Activated CD8-positive, alpha-beta memory T cell treated with anti-CD3 and anti-CD28 coated beads, Interleukin-2, amount 50 U/mL, for 24 hours (primary cell): ENCODE results near the gene DPP3.
"Not testable (repeated sequence)": the region's sequence is repeated elsewhere in the genome, so short reads cannot be mapped to it uniquely, and the experiment has no call there.

Experiments used
- DNase-seq: peaks from one replicate; pipeline ENCODE4 v3.0.0-alpha.2; 2020; ENCODE audit errors: extremely low read depth

Gene DPP3

DNA sequence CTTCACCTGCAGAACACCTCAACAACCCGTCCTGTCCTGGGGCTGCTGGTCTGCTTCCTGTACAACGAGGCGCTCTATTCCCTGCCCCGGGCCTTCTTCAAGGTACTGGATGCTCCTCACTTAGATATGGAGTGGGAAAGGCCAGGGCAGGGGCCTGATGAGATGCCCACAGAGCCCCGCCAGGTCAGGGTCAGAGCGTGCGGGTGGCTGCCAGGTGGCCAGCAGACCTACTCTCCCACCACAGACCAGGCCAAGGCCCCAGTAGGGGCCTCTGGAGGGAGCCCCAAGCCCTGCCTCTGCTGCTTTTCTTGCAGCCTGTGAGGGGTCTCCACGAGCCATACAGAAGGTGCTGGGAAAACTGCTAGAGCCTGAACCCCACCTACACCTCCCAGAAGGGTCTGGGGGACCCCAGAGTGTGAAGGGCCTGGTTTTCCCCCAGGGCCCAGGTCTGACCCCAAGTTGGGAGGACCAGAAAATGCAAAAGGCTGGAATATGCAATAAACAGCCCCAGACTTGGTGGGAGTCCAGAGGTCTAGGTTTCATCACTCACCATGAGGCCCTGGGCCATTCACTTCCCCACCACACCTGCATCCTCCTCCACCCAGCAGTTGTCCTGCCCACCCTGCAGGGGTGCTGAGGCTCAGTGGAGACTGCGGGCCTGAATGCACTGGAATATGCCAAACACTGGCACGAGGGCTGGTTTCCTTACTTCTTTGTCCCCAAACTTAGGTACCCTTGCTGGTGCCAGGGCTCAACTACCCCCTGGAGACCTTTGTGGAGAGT lies 50.9 kb downstream of the DPP3 start:
- DNase-seq, result no peak

DNA sequence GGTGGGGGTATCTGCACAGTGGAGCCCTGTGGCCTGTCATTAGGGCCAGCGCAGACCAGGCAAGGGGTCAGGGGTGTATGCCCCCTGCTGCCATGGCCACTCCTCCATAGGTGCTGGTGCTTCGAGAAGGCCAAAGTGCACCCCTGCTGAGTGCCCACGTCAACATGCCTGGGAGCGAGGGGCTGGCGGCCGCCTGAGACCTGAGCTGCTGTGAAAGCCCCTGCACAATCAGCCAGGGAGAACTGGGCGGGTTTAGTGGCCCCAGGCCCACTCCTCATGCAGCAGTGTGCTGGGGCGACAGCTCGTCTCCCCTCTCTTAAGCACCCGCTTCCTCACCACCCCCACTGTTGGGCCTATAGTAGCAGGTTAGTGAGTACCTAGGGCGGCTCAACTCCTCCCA lies 51.6 kb downstream of the DPP3 start:
- DNase-seq, result no peak

DNA sequence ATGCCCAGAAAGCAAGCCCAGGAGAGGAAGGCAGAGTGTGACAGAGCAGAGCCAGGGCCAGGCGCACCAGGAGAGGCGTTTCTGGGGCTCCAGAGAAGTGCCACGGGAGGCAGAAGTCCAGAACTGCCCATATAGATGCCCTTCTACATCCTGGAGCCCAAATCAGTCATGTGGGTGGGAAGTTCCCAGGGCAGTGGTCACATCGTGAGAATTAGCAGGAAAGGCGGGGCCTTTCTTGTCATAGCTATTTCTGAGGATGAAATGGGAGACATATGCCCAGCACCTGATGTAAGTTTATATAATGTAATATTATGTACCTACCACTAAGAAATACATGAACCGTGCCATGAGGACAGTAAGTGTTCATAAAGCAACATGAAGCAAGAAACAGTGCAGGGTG lies 52.5 kb downstream of the DPP3 start:
- no peak for DNase-seq

DNA sequence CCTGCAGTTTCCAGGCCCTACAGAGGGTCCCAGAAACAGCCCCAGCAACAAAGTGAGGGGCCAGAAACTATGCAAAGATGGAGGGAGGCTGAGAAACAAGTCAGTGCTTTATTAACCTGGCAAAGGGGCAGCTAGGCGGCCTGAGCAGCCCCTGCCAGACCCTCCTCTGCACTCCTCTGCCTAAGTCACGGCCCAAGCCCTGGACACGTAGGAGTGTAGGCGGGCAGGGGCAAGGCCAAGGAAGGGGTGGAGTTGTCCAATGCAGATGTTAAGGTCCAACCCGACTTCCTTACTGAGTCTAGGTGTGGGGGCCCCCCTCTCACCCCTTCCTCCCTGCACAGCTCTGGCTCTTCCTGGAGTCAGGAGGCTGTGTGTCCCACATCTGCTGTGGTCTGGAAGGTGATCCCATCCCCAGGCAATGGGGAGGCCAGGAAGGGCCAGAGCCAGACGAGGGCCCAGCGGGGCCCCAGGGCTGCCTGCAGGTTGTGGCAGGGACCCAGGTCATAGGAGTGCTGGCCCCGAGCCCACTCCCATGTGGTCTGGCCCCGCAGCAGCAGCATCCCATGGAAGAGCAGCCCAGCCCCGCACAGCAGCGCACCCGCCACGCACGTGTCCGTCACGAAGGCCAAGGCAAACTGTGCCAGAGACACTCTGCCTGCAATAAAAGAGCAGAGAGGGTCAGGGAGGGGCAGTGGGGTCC lies 59.1 kb downstream of the DPP3 start:
- DNase-seq, result no peak

DNA sequence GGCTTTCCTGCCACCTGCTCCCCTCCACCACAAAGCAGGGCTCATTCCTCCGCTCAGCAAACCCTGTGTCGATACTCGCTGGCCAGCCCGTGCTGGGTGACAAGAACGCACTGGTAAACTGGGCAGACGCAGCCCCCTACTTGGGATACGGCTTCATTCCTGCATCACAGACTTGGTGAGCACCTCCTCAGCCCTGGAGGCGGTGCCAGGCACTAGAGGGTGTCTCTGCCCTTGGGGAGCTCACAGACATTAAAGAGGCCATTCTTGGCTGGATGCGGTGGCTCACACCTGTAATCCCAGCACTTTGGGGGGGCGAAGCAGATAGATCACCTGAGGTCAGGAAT lies 59.6 kb downstream of the DPP3 start:
- DNase-seq, result no peak

DNA sequence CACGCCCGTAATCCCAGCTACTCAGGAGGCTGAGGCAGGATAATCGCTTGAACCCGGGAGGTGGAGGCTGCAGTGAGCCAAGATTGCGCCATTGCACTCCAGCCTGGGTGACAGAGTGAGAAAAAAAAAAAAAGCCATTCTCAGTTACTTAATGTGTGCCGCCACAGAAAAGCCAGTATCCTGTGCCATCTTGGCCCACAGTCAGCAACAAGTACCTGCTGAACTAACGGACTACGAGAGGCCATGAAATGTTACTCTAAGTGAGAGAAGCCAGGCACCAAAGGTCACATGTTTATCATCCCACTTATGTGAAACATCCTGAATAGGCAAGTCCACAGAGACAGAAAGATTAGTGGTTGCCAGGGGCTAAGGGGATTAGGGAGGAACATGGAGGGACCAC lies 60.4 kb downstream of the DPP3 start:
- not testable (repeated sequence) for DNase-seq

DNA sequence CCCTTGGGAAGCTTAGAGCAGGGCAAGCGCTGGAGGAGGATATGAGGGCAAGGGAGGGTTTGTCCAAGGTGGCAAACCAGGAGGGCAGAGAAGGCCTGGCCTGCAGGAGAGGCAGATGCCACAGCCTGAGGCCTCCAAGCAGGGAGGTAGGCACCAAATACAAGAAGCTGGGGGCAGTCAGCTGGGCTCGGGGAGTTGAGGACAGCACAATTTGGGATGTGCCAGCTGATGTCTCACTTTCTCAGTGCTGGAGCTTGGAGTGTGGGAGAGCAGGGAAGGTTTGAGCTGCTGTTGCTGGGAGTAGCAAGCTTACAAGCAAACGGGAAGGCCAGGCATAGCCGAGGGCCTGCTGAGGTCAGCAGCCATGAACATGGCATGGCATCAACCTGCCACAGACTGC lies 61.7 kb downstream of the DPP3 start:
- DNase-seq, result no peak

DNA sequence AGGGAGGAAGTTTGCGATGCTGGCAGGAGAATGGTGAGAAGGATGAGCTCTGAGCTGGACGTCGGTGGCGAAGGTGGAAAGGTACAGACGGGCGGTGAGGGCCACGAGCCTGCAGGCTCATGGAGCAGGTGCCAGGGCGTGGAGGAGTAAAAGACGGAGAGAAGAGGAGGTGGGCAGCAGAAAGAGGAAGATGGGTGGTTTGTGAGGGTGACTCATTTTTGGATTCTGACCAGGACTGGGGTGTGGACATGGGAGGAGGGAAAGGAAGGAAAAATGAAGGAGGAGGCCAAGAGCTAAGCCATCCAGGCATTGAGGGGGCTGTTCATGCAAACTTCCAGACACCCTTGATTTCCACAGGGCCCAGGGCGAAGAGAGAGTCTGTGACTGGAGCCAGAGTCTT lies 62.1 kb downstream of the DPP3 start:
- DNase-seq, result no peak

DNA sequence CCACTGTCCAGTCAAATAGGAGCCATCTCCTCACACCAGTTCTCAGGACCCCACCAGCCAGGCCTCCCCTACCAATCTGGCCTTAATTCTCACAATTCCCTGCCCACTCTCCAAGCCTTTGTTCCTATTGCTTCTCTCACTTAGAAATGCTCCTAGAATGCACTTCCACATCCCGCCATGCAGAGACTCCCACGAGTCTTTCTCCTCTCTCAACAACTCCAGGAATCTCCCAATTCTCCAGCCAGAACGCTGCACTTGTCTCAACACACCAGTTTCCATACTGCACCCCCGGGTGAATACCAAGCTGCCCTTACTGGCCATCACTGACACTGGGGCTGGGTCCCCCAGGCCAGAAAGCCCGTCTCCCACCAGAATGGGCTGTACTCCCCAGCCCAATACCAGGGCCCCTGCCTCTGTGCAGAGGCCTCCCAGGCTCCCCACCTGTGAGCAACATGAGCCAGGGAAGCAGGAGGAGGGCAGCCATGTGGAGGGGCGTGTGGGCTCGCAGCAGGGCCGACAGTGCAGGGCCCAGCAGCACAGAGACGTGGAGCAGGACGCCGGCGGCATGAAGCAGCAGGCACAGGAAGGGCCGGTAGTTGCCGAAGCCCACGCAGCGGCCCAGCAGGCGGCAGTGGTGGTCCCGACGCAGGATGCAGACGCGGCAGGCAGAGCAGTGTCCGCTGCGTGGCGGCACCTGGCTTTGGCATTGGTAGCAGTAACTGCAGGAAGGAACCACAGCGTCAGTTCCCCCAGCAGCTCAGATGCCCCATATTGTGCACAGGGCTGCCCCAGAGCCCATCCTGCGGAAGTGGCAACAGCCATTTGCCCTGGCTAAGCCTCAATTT lies 63.3 kb downstream of the DPP3 start:
- DNase-seq, result peak; percentile 20

DNA sequence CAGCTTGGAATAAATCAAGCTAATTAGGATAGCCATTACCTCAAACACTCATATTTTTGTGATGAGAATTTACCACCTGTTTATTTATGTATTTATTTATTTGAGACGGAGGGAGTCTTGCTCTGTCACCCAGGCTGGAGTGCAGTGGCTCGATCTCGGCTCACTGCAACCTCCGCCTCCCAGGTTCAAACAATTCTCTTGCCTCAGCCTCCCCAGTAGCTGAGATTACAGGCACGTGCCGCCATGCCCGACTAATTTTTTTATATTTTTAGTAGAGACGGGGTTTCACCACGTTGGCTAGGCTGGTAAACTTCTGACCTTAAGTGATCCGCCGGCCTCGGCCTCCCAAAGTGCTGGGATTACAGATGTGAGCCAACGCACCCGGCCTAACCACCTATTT lies 64.7 kb downstream of the DPP3 start:
- DNase-seq, result not testable (repeated sequence)

DNA sequence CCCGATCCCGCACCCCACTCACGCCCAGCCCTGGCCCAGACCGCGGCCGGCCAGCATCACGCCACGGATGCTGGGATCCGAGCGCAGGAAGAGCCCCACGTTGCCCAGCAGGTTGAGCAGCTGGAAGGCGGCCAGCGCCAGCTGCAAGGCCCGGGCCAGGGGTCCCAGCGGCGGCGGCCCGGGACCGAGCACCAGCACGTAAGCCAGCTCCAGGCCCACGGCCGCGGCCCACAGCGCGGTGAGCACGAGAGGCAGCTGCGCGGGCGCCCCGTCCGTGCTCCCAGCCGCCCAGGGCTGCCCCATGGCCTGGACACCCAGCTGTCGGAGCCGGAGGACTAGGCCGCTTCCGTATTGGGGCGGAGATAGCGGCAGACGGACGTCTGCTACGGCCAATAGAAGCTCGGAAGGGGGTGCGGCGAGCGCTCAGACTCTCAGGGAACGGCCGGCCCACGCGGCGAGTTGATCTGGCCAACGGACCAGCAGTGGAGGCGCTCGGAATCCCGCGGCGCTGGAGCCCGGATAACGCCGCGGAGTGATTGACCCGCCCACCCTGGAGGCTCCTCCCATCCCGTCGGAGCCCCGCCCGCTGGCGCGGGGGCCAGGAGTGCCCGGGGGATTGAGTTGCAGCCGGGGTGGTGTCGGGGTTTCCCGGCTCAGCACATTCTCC lies 65.6 kb downstream of the DPP3 start, which contains the start of gene ZDHHC24:
ZDHHC24 (minus strand) TSS at position 348 of the 667 bp plus-strand sequence; CDS start at position 303, 45 bp downstream.
- peak; percentile 72 for DNase-seq

DNA sequence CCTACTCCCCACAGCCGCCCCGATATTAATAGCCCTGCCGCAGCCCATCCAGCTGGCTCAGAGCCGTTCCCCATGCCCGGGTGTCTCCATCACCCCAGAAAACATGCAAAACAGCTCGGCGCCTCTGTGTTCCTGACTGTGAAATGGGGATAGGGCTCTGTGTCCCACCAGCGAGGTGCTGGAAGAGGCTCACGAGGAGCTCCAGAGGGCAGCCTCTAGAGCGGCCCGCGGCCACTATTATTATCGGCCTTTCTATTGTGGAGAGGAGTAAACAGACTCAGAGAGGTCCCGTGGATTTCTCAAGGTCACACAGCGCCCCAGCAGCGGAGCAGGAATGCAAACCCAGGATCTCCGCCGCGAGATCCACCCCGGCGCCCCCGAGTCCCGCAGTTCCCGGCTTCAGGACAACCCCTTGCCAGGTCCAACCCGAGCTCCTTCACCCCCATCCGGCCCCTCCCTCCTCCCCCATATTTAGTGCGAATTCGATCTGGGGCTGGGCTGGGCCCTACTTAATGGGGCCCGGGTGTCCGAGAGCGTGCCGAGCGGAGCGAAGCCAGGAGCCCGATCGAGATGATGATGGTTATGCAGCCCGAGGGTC lies 66.2 kb downstream of the DPP3 start, which contains the start of gene ACTN3:
ACTN3 (plus strand) TSS at position 536 of the 598 bp plus-strand sequence; CDS start at position 571, 35 bp downstream.
- DNase-seq, result no peak

DNA sequence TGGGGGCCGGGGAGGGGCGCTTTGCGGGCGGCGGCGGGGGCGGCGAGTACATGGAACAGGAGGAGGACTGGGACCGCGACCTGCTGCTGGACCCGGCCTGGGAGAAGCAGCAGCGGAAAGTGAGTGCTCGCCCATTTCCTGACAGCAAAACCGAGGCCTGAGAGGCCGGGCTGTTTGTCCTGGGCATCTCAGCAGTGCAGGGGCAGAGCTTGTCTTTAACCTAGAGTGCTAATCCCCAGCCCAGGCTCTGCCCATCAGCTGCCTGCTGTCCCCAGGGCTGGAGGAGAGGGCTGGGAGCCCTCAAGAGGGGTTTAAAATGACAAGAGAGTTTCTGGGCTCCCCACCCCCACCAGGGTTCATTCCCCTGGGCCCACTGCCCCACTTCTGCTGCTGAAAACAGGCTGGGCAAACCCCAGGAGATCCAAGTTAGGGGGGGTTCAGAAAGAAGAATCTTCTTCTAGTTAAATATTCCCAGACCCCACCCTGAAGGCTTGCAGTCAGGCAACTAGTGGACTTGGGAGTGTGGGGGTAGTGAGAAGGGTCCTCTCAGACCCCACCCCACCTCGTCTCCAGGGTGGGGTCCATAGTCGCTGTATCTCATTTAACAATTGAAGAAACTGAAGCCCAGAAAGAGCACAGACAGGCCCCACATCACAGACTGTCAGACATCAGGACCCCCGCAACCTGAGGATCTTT lies 66.9 kb downstream of the DPP3 start:
- no peak for DNase-seq

DNA sequence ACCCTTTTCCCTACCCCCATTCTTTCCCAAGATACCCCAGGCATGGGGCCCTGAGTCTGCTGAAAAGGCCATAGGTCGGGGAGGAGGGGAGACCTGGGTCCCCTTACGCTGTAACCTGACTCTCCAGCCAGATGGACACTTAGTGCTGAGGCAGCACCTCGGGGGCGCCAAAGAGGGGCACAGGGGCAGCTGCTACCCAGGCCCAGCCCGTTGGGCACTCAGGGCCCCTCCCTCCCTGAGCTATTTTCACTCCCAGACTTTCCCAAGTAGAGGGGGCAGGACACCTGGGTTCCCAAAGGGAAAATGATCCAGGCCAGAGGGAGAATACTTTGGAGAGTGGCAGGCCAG lies 67.4 kb downstream of the DPP3 start:
- no peak for DNase-seq

DNA sequence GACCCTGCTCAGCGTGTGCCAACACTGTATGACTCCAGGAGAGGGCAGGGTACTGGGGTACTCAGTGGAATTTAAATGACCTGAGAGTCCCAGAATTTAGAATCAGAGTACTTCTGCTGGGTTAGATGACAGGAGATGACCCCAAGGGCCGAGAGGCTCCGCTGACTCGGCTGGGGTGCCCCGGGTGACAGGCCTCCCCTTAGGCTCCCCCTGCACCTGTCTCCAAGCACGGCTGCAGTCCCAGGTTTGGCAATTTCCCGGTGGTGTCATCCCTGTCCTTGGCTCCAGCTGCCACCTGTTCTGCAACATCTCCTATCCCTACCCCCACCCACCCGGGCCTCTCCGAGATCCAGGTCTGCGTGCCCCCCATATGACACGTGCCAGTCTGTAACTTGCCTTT lies 67.8 kb downstream of the DPP3 start:
- DNase-seq, result no peak

DNA sequence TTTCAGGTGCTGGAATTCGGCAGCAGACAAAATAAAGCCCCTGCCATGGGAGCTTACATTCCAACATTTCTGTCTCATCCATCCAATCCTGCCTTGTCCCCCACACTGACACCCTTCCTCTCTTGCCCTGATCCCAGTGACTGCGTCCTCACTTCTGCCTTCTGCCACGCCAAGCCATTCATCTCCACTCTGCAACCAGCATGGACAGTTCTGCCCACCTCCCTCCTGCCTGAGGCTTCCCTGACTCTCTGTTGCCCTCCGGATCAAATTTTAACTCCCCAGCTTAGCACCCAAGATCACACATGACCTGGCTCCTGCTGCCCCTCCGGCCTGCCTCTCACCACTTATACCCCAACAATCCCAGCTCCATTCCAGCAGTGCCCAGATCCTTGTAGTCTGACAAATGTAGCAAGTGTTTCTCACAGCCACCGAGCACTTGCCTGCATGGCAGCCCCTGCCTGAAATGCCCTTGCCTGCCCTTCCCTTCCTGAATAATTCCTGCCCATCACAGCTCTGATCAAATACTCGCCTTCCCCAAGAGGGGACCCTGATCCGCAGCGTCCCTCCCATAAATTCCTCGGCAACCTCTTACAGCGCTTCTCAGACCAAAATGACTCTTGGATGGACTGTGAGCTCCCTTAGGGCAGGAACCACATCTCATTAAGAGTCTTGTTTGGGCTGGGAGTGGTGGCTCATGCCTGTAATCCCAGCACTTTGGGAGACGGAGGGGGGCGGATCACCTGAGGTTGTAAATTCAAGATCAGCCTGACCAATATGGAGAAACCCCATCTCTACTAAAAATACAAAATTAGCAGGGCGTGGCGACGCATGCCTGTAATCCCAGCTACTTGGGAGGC lies 68.8 kb downstream of the DPP3 start:
- DNase-seq, result no peak

DNA sequence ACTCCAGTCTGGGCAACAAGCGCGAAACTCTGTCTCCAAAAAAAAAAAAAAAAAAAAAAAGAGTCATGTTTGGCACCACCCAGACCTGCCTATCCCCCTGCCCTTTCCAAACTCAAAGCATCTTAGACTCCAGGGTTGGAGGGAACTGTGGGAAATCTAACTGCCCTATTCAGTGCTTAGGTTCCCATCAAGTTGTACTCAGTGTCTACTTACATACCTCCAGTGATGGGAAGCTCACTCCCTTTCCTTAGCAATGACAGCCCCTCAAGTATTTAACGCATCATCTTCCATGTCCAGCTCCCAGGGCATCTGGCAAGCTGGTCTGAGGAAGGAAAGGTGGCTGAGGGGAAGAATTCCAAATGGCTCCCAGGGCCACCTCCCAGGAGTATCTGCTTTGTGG lies 69.5 kb downstream of the DPP3 start:
- no peak for DNase-seq

DNA sequence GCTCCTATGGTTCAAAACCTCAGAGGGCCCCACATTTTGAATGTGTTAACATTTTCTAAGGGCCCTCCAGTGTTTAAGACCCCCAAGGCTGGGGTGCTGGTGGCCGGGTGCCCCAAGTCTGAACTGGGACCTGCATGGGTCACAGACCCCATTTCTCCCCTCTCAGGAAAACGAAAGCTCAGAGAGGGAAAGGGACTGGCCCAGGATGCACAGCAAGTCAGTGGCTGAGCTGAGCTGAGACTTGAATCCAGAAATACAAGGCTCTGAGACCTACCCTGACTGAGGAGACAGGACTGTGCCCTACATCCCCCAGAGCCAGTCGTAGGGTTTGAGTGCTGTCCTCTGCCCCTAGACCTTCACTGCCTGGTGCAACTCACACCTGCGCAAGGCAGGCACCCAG lies 70.7 kb downstream of the DPP3 start:
- no peak for DNase-seq

DNA sequence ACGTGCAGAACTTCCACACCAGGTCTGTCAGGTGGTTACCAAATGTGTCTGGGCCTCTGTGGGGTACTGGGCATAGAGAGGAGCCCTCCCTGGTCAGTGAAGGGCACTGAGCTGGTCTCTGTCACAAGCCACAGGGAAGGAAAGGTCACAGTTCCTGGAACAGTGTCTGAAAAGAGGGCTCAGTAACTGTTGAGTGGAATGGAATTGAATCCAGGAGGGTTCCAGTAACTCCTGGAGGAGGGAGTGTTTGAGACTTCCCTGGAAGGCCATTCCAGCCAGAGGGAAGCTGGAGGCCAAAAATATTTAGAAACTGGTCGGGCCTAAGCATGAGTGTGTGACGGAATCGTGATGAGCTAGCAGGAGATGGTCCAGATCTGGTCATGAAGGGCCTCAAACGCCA lies 74.4 kb downstream of the DPP3 start:
- no peak for DNase-seq

DNA sequence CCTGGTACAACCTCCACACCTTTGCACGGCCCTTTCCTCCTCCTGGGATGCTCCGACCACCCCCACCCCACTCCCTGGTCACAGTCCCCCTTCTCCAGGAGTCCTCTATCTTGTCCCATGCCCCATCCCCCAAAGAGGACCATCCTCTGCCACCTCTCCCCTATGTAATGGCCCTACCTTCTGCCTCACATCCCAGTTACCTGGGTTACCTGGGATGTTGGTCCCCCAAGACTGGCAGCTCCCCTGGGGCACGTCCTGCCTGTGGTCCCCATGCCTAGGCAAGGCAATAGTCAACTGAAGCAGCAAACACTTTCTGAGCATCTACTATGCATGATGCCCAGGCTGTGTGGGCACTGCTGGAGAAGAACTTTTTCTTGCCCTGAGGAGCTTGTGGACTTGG lies 75.2 kb downstream of the DPP3 start:
- no peak for DNase-seq
